NCI-H187 (cell line): ENCODE measurements around the gene DCAF11.
"Not testable (repeated sequence)": the region's sequence is repeated elsewhere in the genome, so short reads cannot be mapped to it uniquely, and the experiment has no call there.

Source experiments
- DNase-seq, 2 experiments: peaks; one replicate each; lab custom pipeline; 2025; lab: John Stamatoyannopoulos, UW

DCAF11 gene

GRCh38 chr14:24096545-24097181 lies 17.9 kb upstream of the DCAF11 start:
- no peak for DNase-seq

DNA sequence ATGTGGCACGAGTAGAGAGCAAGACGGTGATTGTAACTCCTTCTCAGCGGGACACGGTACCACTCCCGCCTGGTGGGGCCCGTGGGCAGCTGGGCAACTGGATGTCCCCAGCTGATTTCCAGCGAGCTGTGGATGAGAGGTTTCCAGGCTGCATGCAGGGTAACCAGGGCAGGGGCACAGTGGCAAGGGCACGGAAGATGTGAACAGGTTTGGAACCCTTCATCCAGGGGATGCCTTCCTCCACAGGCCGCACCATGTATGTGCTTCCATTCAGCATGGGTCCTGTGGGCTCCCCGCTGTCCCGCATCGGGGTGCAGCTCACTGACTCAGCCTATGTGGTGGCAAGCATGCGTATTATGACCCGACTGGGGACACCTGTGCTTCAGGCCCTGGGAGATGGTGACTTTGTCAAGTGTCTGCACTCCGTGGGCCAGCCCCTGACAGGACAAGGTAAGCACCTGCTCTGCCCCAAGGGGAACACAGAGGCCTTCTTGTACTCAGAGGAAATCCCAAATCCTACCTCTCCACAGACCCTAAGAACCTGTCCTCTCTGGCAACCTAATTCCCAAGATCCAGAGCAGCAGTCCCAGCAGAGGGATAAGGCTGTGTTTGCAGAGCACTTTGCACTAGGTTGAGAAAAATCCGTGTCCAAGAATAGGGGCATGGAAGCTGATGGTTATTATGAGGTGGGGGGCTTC lies 16.2 kb upstream of the DCAF11 start:
- DNase-seq = no peak

- DNase-seq = peak in 1 of 2 experiments; percentile 23
Measured at GRCh38 chr14:24098927-24099813, 15.4 kb upstream of the DCAF11 start.

GRCh38 chr14:24100197-24100981 lies 14.2 kb upstream of the DCAF11 start:
- DNase-seq = no peak

DNA sequence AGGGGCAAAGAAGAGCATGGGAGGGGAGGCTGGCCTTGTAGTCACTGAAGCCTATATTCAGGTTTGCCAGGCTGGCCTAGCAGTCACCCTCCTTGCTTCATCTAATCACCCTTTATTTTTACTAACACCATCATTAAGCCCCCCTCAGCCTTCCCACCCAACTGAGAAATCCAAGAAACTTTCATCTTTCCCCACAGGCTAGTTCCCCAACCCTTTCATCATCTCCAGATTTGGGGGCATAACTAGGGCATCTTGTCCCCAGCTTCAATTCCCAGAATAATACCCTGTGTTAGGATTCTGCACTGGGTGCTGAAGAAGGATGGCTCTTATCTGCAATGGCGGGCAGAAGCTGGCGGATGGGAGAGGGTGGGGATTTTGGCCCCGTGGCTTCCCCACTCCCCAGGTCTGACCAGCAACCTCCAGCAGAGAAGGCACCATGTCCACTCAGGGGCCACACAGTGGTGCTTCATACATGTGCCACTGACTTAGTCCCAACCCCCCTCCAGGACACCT lies 13.5 kb upstream of the DCAF11 start:
- DNase-seq = no peak

- DNase-seq = no peak
Measured at GRCh38 chr14:24102357-24103048, 12.1 kb upstream of the DCAF11 start.

GRCh38 chr14:24103451-24103850 lies 11.1 kb upstream of the DCAF11 start:
- DNase-seq = no peak

- DNase-seq = not testable (repeated sequence)
Measured at GRCh38 chr14:24105609-24106239, 8.9 kb upstream of the DCAF11 start.

DNA sequence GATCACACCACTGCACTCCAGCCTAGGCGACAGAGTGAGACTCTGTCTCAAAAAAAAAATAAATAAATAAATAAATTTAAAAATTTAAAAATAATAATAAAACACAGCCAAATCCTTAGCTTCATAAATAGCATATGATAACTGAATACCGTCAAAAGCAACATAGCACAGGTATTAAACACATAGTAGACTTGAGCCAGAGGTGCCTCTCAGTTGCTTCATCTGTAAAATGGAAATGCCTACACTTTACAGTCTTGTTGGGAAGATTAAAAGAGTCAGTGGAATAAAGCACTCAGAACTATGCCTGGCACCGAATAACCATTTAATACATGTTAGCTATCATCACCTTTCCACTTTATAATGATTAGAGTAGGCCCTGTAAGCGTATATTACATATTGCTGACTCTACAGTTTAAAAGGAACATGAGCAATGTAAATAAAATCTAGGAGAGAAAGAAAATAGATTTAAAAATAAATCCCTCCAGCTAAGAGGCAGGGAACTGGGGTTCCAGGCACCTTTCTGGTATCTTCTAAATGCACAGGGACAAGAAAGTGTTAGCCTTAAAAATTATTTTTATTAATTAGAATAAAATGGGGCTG lies 7.8 kb upstream of the DCAF11 start:
- DNase-seq = no peak

DNA sequence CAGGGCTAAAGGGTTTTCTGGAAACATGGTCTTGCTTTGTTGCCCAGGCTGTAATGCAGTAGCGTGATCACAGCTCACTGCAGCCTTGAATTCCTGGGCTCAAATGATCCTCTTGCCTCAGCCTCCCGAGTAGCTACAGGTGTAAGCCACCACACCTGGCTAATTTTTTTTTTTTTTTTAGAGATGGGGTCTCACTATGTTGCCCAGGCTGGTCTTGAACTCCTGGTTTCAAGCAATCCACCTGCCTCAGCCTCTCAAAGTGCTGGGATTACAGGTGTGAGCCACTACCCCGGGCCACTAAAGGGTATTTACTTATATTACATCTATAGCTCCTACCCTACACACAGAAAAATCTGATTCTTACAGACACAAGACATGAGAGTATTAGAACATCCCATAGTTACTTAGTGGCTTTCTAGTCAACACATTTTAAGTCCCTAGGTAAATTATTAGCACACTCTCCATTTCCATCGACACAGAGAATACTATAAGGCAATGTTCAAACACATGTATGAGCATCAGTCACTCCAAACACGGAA lies 6.2 kb upstream of the DCAF11 start:
- no peak for DNase-seq

- DNase-seq = no peak
Measured at GRCh38 chr14:24110060-24110459, 4.5 kb upstream of the DCAF11 start.

- no peak for DNase-seq
Measured at GRCh38 chr14:24110523-24110922, 4.1 kb upstream of the DCAF11 start.

DNA sequence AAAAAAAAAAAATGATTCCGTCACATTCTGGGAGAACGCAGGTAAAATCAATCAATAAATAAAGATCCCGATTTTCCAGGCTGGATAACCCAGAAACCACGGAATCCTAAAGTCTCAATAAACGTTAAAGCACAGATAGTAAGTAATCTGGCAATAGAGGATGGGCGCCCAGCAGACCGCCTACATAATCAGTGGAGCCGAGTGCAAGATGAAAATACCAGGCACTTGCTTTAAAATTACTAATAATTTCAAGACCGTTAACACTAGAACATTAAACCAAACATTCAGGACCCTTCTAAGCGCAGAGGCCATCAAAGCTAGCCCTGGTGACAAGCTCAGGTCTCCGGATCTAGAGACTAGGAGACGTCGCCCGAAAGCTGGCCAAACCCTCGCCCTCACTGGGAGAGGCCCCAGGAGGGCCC lies 1.2 kb upstream of the DCAF11 start:
- DNase-seq = no peak

- DNase-seq = peak; percentile 67 to 73
Measured at GRCh38 chr14:24113801-24114531, 611 bp upstream of the DCAF11 start.

DNA sequence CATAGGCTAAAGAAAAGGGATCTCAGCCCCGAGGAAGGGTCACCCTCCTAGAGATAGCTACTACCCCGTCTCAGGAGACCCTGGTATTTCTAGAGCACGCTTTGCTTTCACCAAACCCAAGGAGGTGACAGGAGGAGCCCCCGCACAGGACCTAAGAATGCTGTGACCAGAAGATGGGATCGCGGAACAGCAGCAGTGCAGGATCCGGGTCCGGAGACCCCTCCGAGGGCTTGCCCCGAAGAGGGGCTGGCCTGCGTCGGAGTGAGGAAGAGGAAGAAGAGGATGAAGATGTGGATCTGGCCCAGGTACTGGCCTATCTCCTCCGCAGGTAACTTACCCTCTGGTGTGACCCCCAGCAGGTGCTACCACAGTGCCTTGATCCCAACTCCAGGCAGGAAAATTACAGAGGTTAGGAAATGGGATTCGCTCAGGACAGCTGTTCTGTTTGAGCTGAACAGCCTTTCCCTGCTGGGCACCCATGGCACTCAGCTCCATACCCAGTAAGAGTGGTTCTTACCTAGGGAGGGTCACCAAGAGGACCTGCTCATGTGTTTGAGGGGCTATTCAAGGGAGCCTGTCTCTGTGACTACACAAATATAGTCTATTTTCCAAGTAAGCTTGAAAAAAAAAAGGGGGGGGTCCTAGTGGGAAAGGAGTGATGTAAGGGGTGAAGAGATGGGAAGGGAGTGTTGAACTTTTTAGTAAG lies 998 bp downstream of the DCAF11 start:
- no peak for DNase-seq

DNA sequence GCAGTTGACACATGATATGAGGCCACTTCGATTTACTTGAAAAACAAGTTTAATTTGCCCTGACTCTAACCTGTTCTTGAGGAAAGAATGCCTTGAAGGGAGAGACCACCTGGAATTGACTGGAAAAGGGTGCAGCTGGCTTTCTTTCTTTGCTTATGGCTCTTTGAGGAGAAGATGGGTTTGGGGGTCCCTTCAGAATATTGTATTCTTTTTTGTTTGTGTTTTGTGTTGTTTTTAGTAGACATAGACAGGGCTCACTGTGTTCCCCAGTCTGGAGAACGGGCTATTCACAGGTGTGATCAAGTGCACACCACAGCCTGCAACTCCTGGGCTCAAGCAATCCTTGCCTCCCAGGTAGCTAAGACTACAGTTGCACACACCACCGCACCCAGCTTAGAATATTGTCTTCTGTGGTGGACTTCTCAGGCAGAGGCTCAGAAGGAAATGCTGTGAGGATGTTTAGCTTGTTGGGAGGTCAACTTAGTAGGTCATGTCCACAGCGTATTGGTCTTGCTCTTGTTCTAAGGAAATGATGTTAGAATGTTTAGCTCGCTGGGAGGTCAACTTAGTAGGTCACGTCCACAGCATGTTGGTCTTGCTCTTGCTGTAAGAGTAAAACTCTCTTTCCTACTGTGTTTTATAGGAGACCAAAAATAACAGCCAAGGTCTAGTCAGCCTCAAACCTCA lies 1.7 kb downstream of the DCAF11 start:
- DNase-seq = no peak

DNA sequence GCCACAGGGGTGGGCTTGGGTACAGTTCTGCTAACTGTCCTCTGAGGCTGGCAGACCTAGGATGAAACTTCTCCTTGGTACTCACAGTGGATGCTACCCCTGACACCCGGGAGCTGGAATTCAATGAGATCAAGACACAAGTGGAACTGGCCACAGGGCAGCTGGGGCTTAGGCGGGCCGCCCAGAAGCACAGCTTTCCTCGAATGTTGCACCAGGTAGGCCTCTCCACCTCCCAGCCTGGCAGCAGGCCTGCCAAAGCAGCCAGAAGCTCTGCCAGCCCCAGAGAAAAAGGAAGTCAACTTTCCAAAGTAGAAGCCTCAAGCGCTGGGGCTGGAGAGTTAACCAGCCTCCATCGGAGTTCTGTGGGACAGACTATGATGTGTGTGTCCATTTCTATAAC lies 2.6 kb downstream of the DCAF11 start:
- DNase-seq = no peak

- no peak for DNase-seq
Measured at GRCh38 chr14:24119691-24120090, 5.1 kb downstream of the DCAF11 start.
